ENCODE measurements around the gene EFHC1. TPM values are rescaled to one million over a fixed set of nuclear protein-coding genes. Genes with fewer than 3 reads are reported as not detected.

EFHC1 gene
- total RNA-seq, 2 donors from 2014 or later = 3.4 to 4.1 TPM

DNA sequence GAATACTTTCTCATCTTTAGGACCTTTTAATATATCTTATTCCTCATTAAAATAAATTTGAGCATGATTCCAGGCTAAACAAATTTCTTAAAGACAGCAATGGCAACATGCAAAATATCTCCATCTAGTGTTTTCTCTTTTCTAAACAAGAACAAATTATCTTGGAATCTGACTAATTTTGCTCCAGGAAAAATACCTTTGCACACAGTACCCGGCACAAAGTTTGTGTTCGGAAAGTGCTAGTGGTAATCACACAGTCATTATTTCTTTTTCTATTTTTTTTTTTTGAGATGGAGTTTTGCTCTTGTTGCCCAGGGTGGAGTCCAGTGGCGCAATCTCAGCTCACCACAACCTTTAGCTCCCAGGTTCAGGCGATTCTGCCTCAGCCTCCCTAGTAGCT is 8.2 kb upstream of the EFHC1 start:
- Histone ChIP-seq H3K27me3 (no peaks in the 10 kb centered on the region), H3K4me1 (peaks cover 0 to 3% of the 10 kb centered on the region in 2 donors), H3K4me3 (no peak overlapping the region), H3K9me3 (no peaks in the 10 kb centered on the region), H3K27ac (no peak overlapping the region), H3K36me3 (no peaks in the 10 kb centered on the region)
- TF ChIP-seq, protein P1, sequence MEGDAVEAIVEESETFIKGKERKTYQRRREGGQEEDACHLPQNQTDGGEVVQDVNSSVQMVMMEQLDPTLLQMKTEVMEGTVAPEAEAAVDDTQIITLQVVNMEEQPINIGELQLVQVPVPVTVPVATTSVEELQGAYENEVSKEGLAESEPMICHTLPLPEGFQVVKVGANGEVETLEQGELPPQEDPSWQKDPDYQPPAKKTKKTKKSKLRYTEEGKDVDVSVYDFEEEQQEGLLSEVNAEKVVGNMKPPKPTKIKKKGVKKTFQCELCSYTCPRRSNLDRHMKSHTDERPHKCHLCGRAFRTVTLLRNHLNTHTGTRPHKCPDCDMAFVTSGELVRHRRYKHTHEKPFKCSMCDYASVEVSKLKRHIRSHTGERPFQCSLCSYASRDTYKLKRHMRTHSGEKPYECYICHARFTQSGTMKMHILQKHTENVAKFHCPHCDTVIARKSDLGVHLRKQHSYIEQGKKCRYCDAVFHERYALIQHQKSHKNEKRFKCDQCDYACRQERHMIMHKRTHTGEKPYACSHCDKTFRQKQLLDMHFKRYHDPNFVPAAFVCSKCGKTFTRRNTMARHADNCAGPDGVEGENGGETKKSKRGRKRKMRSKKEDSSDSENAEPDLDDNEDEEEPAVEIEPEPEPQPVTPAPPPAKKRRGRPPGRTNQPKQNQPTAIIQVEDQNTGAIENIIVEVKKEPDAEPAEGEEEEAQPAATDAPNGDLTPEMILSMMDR (IDR thresholded peaks at IDR 0.05) = no peak
- DNase-seq (ENCODE audit: low spot score) = no peak

DNA sequence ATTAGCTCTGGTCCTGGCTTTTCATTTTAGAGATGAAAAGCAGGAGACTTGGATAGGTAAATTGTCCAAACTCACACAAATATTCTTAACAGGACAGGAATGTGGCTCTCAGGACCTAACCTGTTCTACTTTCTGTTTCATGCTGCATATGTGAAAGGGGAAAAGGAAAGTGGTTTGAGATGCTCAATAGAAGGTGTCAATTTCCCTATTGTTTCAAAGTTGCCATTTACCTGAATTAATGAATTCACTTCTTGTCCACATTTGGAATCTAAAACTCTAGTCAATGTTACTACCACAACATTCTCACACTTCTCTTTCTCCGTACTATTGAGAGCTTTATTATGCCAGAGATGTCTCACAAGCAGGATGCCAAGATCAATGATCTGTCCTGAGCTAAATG is 4.8 kb upstream of the EFHC1 start:
- Histone ChIP-seq H3K27me3 (no peaks in the 10 kb centered on the region), H3K4me3 (no peak overlapping the region), H3K9me3 (no peaks in the 10 kb centered on the region), H3K27ac (no peak overlapping the region), H3K4me1 (peaks cover 0 to 29% of the 10 kb centered on the region in 2 donors), H3K36me3 (no peaks in the 10 kb centered on the region)
- TF ChIP-seq, protein P1 (IDR thresholded peaks at IDR 0.05) = no peak
- DNase-seq (ENCODE audit: low spot score) = no peak

DNA sequence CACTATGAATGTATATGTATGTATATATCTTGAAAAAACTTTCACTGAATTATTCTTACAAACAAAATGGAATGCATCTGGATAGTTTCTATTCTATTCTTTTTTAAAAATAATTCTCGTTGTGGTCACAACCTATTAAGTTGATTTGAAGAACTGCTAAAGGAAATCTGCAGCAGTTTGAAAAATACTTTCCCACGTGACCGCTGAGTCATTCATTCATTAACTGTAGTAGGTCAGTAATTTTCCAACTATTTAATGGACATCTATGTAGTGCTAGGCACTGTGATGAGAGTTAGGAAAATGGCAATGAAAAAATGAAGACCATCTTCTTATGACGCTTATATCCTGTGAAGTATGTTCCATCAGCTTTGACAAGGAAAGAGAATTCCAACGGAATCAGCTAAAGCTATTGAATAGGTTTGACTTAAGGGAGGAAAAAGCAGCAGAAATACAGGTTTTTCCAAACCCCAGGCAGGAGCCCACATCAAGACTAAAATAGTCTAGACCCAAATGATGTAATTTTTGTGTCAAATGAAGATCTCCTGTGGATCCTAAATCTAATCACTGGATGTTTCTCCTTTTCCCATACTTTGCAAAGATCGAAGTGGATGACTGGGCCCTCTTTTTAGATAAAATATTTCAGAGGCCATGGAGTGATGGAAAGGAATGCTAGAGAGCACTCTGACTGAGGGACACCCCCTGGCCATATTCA is 4.1 kb upstream of the EFHC1 start:
- Histone ChIP-seq H3K4me3 (no peak overlapping the region), H3K9me3 (no peaks in the 10 kb centered on the region), H3K36me3 (no peaks in the 10 kb centered on the region), H3K27me3 (no peaks in the 10 kb centered on the region), H3K27ac (no peak overlapping the region), H3K4me1 (peaks cover 0 to 34% of the 10 kb centered on the region in 2 donors)
- TF ChIP-seq, protein P1 (IDR thresholded peaks at IDR 0.05) = no peak
- DNase-seq (ENCODE audit: low spot score) = no peak

DNA sequence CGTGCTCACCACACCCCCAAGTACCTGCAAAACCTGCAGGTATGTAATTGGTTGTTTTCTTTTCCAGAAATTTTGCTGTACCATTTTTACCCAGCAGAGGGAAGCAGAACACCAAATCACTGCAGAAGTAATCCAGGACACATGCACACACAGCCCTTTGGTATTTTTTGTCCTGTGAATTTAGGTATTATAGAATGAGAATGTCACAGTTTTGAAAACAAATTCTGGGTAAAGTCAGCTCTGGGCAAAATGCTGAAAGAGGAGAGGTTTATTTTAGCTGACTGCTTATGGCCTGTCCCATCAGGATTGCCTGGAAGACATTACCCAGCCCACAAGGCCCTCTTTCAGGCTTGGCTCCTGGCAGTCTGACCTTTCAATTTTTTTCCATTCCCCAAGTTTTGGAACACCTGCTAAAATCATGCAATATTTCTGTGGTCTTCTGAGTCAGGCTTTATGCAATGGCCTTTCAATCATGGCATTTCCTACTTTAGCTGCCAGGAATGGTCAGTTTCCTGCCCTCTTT is 3.5 kb upstream of the EFHC1 start:
- Histone ChIP-seq H3K4me3 (no peak overlapping the region), H3K36me3 (no peaks in the 10 kb centered on the region), H3K9me3 (no peaks in the 10 kb centered on the region), H3K4me1 (peaks cover 0 to 36% of the 10 kb centered on the region in 2 donors), H3K27me3 (no peaks in the 10 kb centered on the region), H3K27ac (peak overlapping the region; percentile 84 to 90)
- no peak for DNase-seq (ENCODE audit: low spot score)
- TF ChIP-seq, protein P1 (IDR thresholded peaks at IDR 0.05) = peak; percentile 72 to 91

DNA sequence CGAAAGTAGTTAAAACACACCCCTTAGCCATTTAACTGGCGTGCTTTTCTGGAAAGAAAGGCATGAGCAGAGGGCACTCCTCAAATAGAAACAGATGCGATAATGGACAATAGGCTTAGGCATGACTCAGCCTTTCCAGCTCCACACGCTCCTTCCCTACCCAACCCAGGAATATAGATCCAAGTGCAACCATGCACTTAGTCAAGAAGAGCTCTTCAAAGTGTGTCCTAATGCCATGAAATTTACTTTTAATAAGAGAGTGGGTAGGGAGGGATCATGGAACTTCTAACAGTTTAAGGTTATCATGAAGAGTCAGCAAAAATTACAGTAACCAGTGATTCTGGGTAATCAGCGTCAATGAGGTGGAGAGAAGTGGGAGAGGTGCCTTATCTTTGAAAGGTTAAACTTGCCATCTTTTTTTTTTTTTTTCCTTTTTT is 2.4 kb upstream of the EFHC1 start:
- no peak for DNase-seq (ENCODE audit: low spot score)
- Histone ChIP-seq H3K27me3 (no peaks in the 10 kb centered on the region), H3K36me3 (no peaks in the 10 kb centered on the region), H3K4me1 (peaks cover 0 to 36% of the 10 kb centered on the region in 2 donors), H3K4me3 (no peak overlapping the region), H3K9me3 (no peaks in the 10 kb centered on the region), H3K27ac (peak overlapping the region; percentile 84 to 90)
- TF ChIP-seq, protein P1 (IDR thresholded peaks at IDR 0.05) = no peak

All from right atrium auricular region (tissue), 2 donors.